ENCODE measurements around the gene ZNF81.
"Not testable (repeated sequence)": the region's sequence is repeated elsewhere in the genome, so short reads cannot be mapped to it uniquely, and the experiment has no call there.

ZNF81 gene

GRCh38 chrX:47836164-47837072, at the start of gene ZNF81:
ZNF81 (plus strand) TSS chrX:47836902; CDS start chrX:47846268, 9,366 bp downstream.
- in situ Hi-C loops (cut with MboI; ENCODE audit: low sequenced_read_pairs): no loop called here

- in situ Hi-C loops (cut with MboI; ENCODE audit: low sequenced_read_pairs): no loop called here
Measured at GRCh38 chrX:47796433-47796906, 40.2 kb upstream of the ZNF81 start.

GRCh38 chrX:47797084-47797483, 39.6 kb upstream of the ZNF81 start:
- in situ Hi-C loops (cut with MboI; ENCODE audit: low sequenced_read_pairs): no loop called here

DNA sequence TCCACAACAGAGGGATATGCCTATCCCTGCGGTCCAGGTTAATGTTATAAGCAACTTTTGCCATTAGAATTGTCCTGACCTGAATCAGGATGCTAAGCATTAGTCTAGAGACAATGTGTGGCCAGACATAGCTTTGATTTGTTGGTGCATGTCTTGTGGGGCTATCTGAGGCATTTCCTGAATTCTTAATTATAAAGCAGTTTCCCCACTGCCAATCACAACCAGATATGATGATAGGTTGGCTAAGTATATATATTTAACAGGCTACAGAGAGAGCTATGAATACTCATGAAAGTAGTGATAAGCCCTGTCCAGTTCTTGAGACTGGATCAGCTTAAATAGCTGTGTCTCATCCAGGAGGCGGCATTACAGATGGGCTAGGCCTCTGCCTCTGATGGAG, 37.8 kb upstream of the ZNF81 start:
- in situ Hi-C loops (cut with MboI; ENCODE audit: low sequenced_read_pairs): no loop called here

DNA sequence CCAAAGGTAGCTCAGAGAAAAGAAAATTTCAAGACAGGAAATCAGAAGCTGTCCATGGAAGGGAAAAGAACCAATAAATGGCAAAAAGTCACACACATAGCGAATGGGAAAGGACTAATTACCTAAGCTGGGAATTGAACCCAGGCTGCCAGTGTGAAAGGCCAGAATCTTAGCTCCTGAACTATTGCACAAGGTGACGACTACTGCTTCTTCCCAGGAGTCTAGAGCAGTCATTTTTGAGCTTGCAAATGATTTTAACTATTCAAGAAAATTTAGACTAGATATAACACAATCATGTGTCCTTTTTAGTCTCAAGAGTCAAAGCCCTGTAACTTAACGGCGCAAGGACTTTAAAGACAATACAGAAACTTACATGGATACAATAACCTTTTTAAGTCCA, 34.1 kb upstream of the ZNF81 start:
- in situ Hi-C loops (cut with MboI; ENCODE audit: low sequenced_read_pairs): no loop called here

- in situ Hi-C loops (cut with MboI; ENCODE audit: low sequenced_read_pairs): not testable (repeated sequence)
Measured at GRCh38 chrX:47803103-47803502, 33.6 kb upstream of the ZNF81 start.

GRCh38 chrX:47804315-47804714, 32.4 kb upstream of the ZNF81 start:
- in situ Hi-C loops (cut with MboI; ENCODE audit: low sequenced_read_pairs): no loop called here

- in situ Hi-C loops (cut with MboI; ENCODE audit: low sequenced_read_pairs): not testable (repeated sequence)
Measured at GRCh38 chrX:47805844-47806243, 30.9 kb upstream of the ZNF81 start.

DNA sequence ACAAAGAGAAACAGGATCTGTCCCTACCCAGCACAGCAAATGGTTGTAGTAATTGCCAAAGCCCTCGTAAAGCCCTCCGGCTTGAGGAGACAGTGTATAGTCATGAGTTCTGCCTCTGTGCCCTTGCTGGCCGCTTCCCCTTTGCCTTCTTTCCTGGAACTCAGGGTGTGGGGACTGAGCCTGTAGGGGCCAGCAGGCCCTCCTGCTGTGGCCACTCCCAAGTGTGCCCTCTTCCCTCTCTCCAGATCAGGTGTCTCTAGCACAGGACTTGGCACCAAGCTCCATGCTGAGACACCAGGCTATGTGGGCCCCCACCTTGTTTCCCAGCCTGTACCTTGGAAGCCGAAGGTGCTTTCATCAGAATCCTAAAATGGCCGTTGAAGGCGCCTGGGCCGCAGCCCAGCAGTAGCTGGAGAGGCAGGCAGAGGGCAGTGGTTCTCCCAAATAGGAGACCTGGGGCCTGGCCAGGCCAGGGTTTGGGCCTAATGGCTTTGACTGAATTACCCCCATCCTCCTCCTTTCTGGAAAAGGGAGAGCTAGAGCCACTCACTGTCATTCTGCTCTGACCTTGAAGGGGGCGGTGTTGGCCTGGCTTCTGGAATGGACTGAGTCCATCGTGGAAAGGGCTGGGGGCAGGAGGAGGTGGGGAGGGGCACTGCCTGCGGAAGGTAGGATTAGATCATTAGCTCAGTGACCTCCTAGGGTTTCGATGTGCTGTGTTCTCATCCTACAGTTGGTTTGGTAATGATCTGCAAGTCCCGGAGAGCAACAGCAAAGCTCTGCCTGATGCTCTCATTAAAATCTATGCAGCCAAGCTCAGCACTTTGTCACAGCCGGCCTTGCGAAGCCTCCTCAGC, 30.1 kb upstream of the ZNF81 start:
- in situ Hi-C loops (cut with MboI; ENCODE audit: low sequenced_read_pairs): not testable (repeated sequence)

GRCh38 chrX:47807272-47807538, 29.5 kb upstream of the ZNF81 start:
- in situ Hi-C loops (cut with MboI; ENCODE audit: low sequenced_read_pairs): not testable (repeated sequence)

DNA sequence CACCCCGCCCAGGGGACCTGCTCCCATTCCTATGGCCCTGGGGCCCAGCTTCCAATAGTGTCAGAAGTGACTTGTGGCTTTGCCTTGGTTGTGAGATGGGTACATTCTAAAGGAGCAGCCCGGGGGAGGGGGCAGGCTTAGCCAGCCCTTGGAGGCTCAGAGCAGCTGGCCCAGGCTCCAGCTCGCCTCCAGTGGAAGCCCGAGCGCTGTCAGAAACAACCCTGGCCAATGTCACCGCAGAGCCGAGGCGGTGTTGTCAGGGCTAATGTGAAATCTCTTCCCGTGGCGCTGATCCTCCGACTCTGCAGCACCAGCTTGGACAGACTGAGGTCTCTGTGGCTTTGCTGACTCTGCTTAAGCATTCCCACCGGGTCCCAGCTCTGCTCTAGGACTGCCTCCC, 29.2 kb upstream of the ZNF81 start:
- in situ Hi-C loops (cut with MboI; ENCODE audit: low sequenced_read_pairs): no loop called here

GRCh38 chrX:47808904-47809788, 27.6 kb upstream of the ZNF81 start:
- in situ Hi-C loops (cut with MboI; ENCODE audit: low sequenced_read_pairs): no loop called here

- in situ Hi-C loops (cut with MboI; ENCODE audit: low sequenced_read_pairs): no loop called here
Measured at GRCh38 chrX:47814851-47815250, 21.9 kb upstream of the ZNF81 start.

DNA sequence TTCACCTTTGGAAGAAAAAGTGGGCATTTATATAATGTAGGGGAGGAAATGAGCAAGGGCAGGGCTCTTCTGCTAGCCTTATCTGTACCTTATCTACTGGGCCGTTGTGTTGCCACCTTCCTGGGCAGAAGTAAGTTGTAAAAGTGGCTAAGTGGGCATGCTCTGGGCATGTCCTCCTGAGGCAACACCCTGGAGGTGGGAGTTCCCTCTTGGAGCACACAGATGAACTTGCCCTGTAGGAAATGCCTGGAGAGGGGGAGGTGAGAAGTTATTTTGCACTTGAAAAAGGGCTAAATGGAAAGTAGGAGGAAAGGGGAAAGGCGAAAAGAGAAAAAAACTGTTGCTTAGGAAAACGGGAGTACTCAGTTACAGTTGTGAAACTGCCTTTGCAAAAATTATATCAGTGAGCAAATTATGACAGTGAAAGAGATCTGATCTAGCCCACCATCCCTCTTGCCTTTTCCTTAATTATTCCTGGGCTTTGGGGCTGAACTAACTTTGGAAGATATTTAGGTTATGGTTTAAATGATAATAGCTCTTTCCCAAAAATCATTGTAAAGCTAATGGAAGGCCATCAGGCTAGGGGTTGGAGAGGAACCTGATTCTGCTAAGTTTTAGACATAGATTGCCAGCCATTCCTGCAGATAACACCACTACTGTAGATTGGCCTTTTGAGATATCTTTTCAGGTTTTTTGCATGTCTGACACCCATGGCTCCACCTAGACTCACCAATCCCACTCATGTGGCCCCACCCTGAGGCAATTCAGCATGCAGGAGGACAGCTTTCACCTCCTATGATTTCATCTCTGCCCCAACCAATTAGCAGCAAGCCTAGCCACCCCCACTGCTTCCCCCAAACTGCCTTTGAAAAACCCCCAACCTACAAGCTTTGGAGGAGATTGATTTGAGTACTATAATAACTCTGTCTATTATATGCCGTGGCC, 20.5 kb upstream of the ZNF81 start:
- in situ Hi-C loops (cut with MboI; ENCODE audit: low sequenced_read_pairs): no loop called here

- in situ Hi-C loops (cut with MboI; ENCODE audit: low sequenced_read_pairs): no loop called here
Measured at GRCh38 chrX:47817421-47817820, 19.3 kb upstream of the ZNF81 start.

- in situ Hi-C loops (cut with MboI; ENCODE audit: low sequenced_read_pairs): no loop called here
Measured at GRCh38 chrX:47817897-47818296, 18.8 kb upstream of the ZNF81 start.

- in situ Hi-C loops (cut with MboI; ENCODE audit: low sequenced_read_pairs): no loop called here
Measured at GRCh38 chrX:47828984-47829383, 7.7 kb upstream of the ZNF81 start.

DNA sequence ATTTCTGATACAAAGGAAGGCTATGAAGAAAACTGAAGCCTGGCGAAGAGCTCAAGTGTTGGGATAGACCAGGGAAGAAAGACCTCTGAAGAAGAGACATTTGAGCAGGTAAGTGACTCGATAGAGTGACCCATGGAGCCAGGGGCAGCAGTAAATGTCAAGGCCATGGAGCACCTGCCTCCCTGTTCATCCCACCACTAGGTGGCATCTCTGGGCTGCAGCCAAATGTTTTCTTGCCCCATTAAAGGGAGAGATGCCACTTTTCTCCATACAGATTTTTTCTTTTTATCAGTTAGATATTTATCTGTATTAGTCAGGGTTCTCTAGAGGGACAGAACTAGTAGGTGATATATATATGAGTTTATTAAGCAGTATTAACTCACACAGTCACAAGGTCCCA, 4.9 kb upstream of the ZNF81 start:
- in situ Hi-C loops (cut with MboI; ENCODE audit: low sequenced_read_pairs): no loop called here

- in situ Hi-C loops (cut with MboI; ENCODE audit: low sequenced_read_pairs): no loop called here
Measured at GRCh38 chrX:47838361-47838760, 1.7 kb downstream of the ZNF81 start.

DNA sequence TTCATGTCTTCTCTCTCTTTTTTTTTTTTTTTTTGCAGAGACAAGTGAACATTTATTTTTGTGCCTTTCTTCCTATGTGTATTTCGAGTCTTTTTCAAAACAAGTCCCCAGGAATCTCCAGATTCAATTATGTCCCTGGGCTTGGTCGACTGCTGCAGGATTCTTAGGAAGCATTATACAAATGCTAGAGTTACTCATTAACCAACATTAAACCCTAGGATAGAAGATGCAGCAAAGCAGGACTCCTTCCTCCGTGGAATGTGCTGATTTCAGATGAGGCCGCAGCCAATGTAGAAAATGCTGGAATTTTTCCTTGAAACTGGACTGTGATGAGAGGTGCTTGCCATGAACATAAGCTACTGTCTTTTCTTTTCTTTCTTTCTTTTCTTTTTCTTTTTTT, 3.4 kb downstream of the ZNF81 start:
- in situ Hi-C loops (cut with MboI; ENCODE audit: low sequenced_read_pairs): no loop called here

All from hTERT RPE-1 (cell line).